Left cardiac atrium (tissue), 4 donors: Measurements from ENCODE around the gene EIF3CL. TPM values are rescaled to one million over a fixed set of nuclear protein-coding genes. Genes with fewer than 3 reads are reported as not detected.
A peak's percentile ranks its signal among the peaks of the same experiment; 100 is the strongest.
"Not testable (repeated sequence)": the region's sequence is repeated elsewhere in the genome, so short reads cannot be mapped to it uniquely, and the experiment has no call there.

Experiments used
- ATAC-seq, 2 donors: fragments of 200-7000 bp; cut with Tn5 transposase; one replicate each; pipeline ENCODE4 v1.9.1; 2020; ENCODE audit warnings: mild to moderate bottlenecking in 2 of 2, moderate library complexity in 2 of 2
- DNase-seq: peaks from one replicate; pipeline ENCODE4 v3.0.0-alpha.2; 2020
- intact Hi-C, 2 donors: fragments of 100-400 bp; cut with DNase I; formaldehyde crosslinking; loops; one replicate each; pipeline versions ENCODE4 v1.14.1 to v1.15.1; 2022 to 2023
- microRNA-seq, 2 donors: library from miRNA; unstranded; fragments of <30 nt; microRNA quantifications; one replicate each; pipeline ENCODE4 v1.2.0, GENCODE V29; 2020
- total RNA-seq, 2 donors: library from RNA; stranded (reverse); fragmentation: NEBNext Ultra II Directional; extraction: Animal tissue kit (Norgen Biotek cat#: 25700); gene quantifications; one replicate each; pipeline ENCODE4 v1.2.1, GENCODE V29; 2021
- donor health status: DM: no; HTN: yes; CAD: no.
- donor health status: DM: no; HTN: yes; CAD: no; lungs with severe emphysema.
- donor health status: DM: yes; HTN: yes; CAD: no.
- donor health status: Dilated cardiomyopathy.

EIF3CL gene
- total RNA-seq, 2 donors from 2014 or later = 17.2 to 32.4 TPM

DNA sequence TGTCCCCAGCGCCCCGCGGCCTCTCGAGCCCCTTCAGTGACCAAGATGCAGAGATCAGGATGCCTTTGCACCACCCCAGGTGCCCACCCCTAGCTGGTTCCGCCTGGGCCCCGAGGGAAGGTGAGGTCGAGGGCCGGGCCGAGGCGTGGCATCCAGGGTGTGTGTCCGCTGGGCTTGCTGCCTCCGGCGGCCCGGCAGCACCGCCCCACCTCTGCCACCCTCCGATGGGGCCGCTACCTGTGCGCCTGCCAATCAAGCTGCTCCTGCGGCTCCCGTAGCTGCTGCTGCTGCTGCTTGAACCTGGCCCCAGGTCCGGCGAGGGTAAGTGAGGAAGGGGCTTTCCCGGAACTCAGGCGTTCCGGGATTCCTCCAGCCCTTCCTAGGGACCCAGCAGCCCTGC, 29.4 kb downstream of the EIF3CL start:
- DNase-seq, intact Hi-C loops, ATAC-seq: not testable (repeated sequence)

- DNase-seq, intact Hi-C loops, ATAC-seq: not testable (repeated sequence)
Measured at GRCh38 chr16:28367926-28368325, 35.7 kb downstream of the EIF3CL start.

GRCh38 chr16:28364268-28365173, 39.1 kb downstream of the EIF3CL start:
- intact Hi-C loops, DNase-seq: not testable (repeated sequence)
- ATAC-seq = peak; percentile 98

GRCh38 chr16:28363408-28363807, 40.2 kb downstream of the EIF3CL start, which contains the start of gene NPIPB6:
NPIPB6 (minus strand) TSS chr16:28363508; CDS start chr16:28362822, 686 bp downstream.
- ATAC-seq, DNase-seq, intact Hi-C loops: not testable (repeated sequence)

DNA sequence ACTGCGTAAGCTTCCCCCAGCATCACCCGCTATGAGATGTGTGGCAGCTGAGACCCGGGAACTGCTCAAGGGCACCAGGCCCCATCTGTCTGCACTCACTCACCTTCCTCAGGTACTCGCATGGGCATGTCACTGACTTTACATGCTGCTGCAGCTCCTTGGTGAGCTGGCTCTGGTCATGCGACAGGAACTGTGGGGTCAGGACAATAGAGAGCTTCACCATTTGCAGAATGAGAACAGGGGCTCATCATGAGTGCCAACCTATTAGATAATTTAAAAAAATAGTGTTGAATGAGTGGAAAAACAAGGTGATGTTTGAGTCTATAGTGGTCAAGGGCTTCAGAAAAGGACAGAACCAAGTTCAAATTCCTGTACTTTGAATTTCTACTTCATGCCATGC, 41.0 kb downstream of the EIF3CL start:
- intact Hi-C loops, ATAC-seq, DNase-seq: not testable (repeated sequence)

GRCh38 chr16:28338230-28338629, 65.4 kb downstream of the EIF3CL start:
- ATAC-seq, DNase-seq, intact Hi-C loops: not testable (repeated sequence)

GRCh38 chr16:28336940-28337710, 66.5 kb downstream of the EIF3CL start:
- ATAC-seq, intact Hi-C loops, DNase-seq: not testable (repeated sequence)

DNA sequence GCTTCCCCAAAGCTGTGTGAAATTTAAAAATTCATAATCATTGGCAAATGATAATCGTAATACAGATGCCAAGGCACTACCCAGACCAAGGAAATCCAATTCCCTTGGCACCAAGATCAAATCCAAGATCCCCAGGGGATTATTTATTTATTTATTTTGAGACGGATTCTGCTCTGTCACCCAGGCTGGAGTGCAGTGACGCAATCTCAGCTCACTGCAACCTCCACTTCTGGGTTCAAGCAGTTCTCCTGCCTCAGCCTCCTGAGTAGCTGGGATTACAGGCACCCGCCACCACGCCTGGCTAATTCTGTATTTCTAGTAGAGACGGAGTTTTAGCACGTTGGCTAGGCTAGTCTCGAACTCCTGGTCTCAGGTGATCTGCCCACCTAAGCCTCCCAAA, 68.0 kb downstream of the EIF3CL start:
- intact Hi-C loops, DNase-seq, ATAC-seq: not testable (repeated sequence)

- intact Hi-C loops, DNase-seq, ATAC-seq: not testable (repeated sequence)
Measured at GRCh38 chr16:28332632-28333031, 71.0 kb downstream of the EIF3CL start.

- intact Hi-C loops, DNase-seq, ATAC-seq: not testable (repeated sequence)
Measured at GRCh38 chr16:28330981-28331380, 72.7 kb downstream of the EIF3CL start.

DNA sequence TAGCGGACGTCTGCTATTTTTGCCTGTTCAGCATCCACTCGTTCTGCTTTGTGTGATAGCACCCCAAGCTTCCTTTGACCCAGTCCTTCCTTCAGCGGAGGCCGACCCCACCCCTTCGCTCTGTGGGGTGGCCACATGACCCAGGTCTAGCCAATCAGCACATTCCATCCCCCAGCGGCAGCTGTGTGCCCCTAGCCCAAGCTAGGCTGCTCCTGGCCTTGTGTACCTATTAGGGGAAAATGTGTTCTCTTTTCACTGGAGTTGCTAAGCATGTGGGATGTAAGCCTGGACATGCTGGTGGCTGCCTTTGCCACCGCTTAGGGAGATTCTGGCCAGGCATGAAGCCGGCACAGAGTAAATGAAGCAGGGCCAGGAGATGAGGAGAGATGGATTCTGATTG, 73.4 kb downstream of the EIF3CL start:
- DNase-seq, ATAC-seq, intact Hi-C loops: not testable (repeated sequence)

Small RNA genes within 50 kb of the gene (microRNA-seq; reads per million reads assigned to microRNA genes)
- gene MIR6862-1 = 0 reads per million in 2 donors

Other genes with a start within 250 kb of the EIF3CL start
- gene XPO6, start 191.9 kb downstream of the EIF3CL start, total RNA-seq = 10 to 100 TPM; 34.6 to 46.4 TPM
- gene SBK1, start 111.3 kb downstream of the EIF3CL start, total RNA-seq = 1 to 10 TPM in 1 of 2 donors, under 1 TPM in 1; 0.42 to 1.3 TPM
- 1 to 10 TPM in 1 of 2 donors, under 1 TPM in 1; 0.56 to 1.4 TPM for gene NPIPB6, start 40.3 kb downstream of the EIF3CL start, total RNA-seq
- not detected for gene NPIPB7, start 68.5 kb upstream of the EIF3CL start, total RNA-seq
- 10 to 100 TPM; 11.4 to 16.9 TPM for gene CLN3, start 88.2 kb upstream of the EIF3CL start, total RNA-seq
- gene APOBR, start 90.8 kb upstream of the EIF3CL start, total RNA-seq = 1 to 10 TPM; 1.1 to 1.4 TPM
- gene IL27, start 103.0 kb upstream of the EIF3CL start, total RNA-seq = not detected
- gene NUPR1, start 135.1 kb upstream of the EIF3CL start, total RNA-seq = 10 to 100 TPM; 49.3 to 90.2 TPM
- gene SGF29, start 150.1 kb upstream of the EIF3CL start, total RNA-seq = 10 to 100 TPM; 14.5 to 15.8 TPM
- gene SULT1A2, start 193.2 kb upstream of the EIF3CL start, total RNA-seq = 1 to 10 TPM; 1.3 to 2.1 TPM
- gene SULT1A1, start 206.2 kb upstream of the EIF3CL start, total RNA-seq = 10 to 100 TPM; 15.4 to 23.1 TPM
- gene NPIPB8, start 234.2 kb upstream of the EIF3CL start, total RNA-seq = under 1 TPM; 0.27 to 0.73 TPM